Endothelial cell of umbilical vein (primary cell): Measurements from ENCODE around the gene MCHR1. TPM values are rescaled to one million over a fixed set of nuclear protein-coding genes. Genes with fewer than 3 reads are reported as not detected.

Experiments used
- BruUV-seq: library from RNA; stranded (reverse); fragments of 400-500 nt; replicated peaks from 2 replicates; lab custom pipeline; 2021; lab: Mats Ljungman, UMichigan
- CTCF ChIA-PET: fragments of 300-600, 350-600 bp; sonication (Branson Sonifier 250); formaldehyde crosslinking; loops from one replicate; lab custom pipeline; 2021; ENCODE audit warnings: antibody characterized with exemption, inconsistent platforms; lab: Charles Lee
- POLR2A ChIA-PET: fragments of 300-600, 350-600 bp; sonication (Branson Sonifier 250); formaldehyde crosslinking; loops from one replicate; lab custom pipeline; 2021; ENCODE audit warnings: antibody characterized with exemption, inconsistent platforms; lab: Charles Lee
- DNase-seq: peaks from one replicate; pipeline ENCODE4 v3.0.0-alpha.2; 2011; ENCODE audit warnings: low read depth, low spot score
- FAIRE-seq: peaks from 2 replicates; lab custom pipeline; 2011; peaks lifted over from hg19 to GRCh38; lab: Jason Lieb, UNC
- H2AFZ ChIP-seq: 2 replicates; pipeline ENCODE4 v1.6.0; 2012; ENCODE audit warnings: low read depth, low read length, control low read depth, inconsistent platforms
- H3K27ac ChIP-seq: 2 replicates; pipeline ENCODE4 v1.5.1; 2011; ENCODE audit warnings: low read depth, mild to moderate bottlenecking, control low read depth, low read length, moderate library complexity; ENCODE audit not compliant: insufficient read depth
- H3K27me3 ChIP-seq, 2 experiments: 2 replicates each; pipeline versions ENCODE4 v1.6.0 to v1.6.1; 2011; ENCODE audit warnings: low read length in 2 of 2, mixed read lengths in 1 of 2; ENCODE audit not compliant: control insufficient read depth in 2 of 2, insufficient read depth in 2 of 2
- H3K36me3 ChIP-seq, 2 experiments: 2 replicates in 1 of 2; 3 replicates in 1 of 2; pipeline ENCODE4 v1.5.1; 2011; ENCODE audit warnings: low read length in 2 of 2, mild to moderate bottlenecking in 1 of 2, moderate library complexity in 1 of 2; ENCODE audit not compliant: control insufficient read depth in 2 of 2, insufficient read depth in 2 of 2; ENCODE audit errors: extremely low read depth in 1 of 2
- H3K4me1 ChIP-seq: 3 replicates; pipeline ENCODE4 v1.5.1; 2011; ENCODE audit warnings: mild to moderate bottlenecking, low read length; ENCODE audit not compliant: control insufficient read depth, insufficient read depth; ENCODE audit errors: extremely low read depth
- H3K4me2 ChIP-seq: 2 replicates; pipeline ENCODE4 v1.6.1; 2011; ENCODE audit warnings: low read length, control low read depth, mixed read lengths; ENCODE audit not compliant: insufficient read depth
- H3K4me3 ChIP-seq, 3 experiments: fragments of 200-600 bp in 1 of 3; sonication (generic), shearing (Covaris generic) in 1 of 3; replicated peaks in 1 of 3; 2 replicates each; pipeline ENCODE4 v1.5.1; 2011 to 2016; ENCODE audit warnings: control low read depth in 3 of 3, low read length in 3 of 3, mild to moderate bottlenecking in 2 of 3, inconsistent platforms in 1 of 3, low read depth in 1 of 3, moderate library complexity in 1 of 3; ENCODE audit not compliant: insufficient read depth in 1 of 3
- H3K79me2 ChIP-seq: 2 replicates; pipeline ENCODE4 v1.6.0; 2012; ENCODE audit warnings: low read length, inconsistent platforms; ENCODE audit not compliant: control insufficient read depth, insufficient read depth
- H3K9ac ChIP-seq: replicated peaks from 2 replicates; pipeline ENCODE3; 2011; ENCODE audit warnings: low read length, control low read depth; ENCODE audit not compliant: insufficient read depth; ENCODE audit errors: extremely low read depth
- H3K9me1 ChIP-seq: replicated peaks from 3 replicates; pipeline ENCODE4 v1.6.0; 2011; ENCODE audit warnings: mild to moderate bottlenecking, low read length; ENCODE audit not compliant: control insufficient read depth, insufficient read depth; ENCODE audit errors: extremely low read depth
- H3K9me3 ChIP-seq: replicated peaks from 2 replicates; pipeline ENCODE4 v1.5.1; 2012; ENCODE audit warnings: low read length, inconsistent platforms; ENCODE audit not compliant: control insufficient read depth, insufficient read depth
- H4K20me1 ChIP-seq: replicated peaks from 2 replicates; pipeline ENCODE3; 2011; ENCODE audit warnings: mild to moderate bottlenecking, low read length; ENCODE audit not compliant: control insufficient read depth, insufficient read depth; ENCODE audit errors: extremely low read depth
- CTCF ChIP-seq, 2 donors: IDR thresholded peaks; 1 replicate in 1 of 2; 2 replicates in 1 of 2; pipeline ENCODE4 v1.5.1; 2011; ENCODE audit warnings: low read length in 2 of 2, mild to moderate bottlenecking in 2 of 2, moderate library complexity in 2 of 2, control low read depth in 1 of 2, inconsistent platforms in 1 of 2, low read depth in 1 of 2; ENCODE audit not compliant: insufficient read depth in 1 of 2; ENCODE audit errors: extremely low read depth in 1 of 2
- FOS ChIP-seq: IDR thresholded peaks from 2 replicates; pipeline ENCODE4 v1.6.1; 2011; ENCODE audit warnings: mild to moderate bottlenecking, low read length, moderate library complexity, borderline replicate concordance; ENCODE audit not compliant: insufficient read depth
- GATA2 ChIP-seq: IDR thresholded peaks from 2 replicates; pipeline ENCODE4 v1.7.0; 2011; ENCODE audit warnings: low read depth, mild to moderate bottlenecking, moderate library complexity, mixed read lengths, low read length; ENCODE audit not compliant: insufficient read length, insufficient read depth
- JUN ChIP-seq: IDR thresholded peaks from 2 replicates; pipeline ENCODE4 v1.6.1; 2011; ENCODE audit warnings: borderline replicate concordance, low read depth; ENCODE audit not compliant: insufficient read length, insufficient read depth
- MYC ChIP-seq: IDR thresholded peaks from one replicate; pipeline ENCODE4 v1.6.1; 2011; ENCODE audit warnings: mild to moderate bottlenecking, low read depth, low read length
- POLR2A ChIP-seq: IDR thresholded peaks from 2 replicates; pipeline ENCODE4 v1.6.1; 2012; ENCODE audit warnings: low read depth, mild to moderate bottlenecking, control low read depth, low read length
- POLR2AphosphoS5 ChIP-seq: IDR thresholded peaks from 2 replicates; pipeline ENCODE4 v1.6.1; 2012; ENCODE audit warnings: low read depth, mild to moderate bottlenecking, control low read depth, low read length, moderate library complexity; ENCODE audit not compliant: insufficient read depth
- dilution Hi-C: fragments of 300-500 bp; cut with MboI; formaldehyde crosslinking; loops from one replicate; pipeline ENCODE4 v1.15.0; 2019; ENCODE audit warnings: low sequenced_read_pairs; ENCODE audit not compliant: extremely low pct_ligation_motif_present
- intact Hi-C: fragments of 100-400 bp; cut with micrococcal nuclease; formaldehyde crosslinking; loops from one replicate; pipeline ENCODE4 v1.10.0; 2022
- polyA plus RNA-seq, 4 experiments: library from polyadenylated mRNA; depleted of rRNA in 3 of 4; stranded (reverse) in 3 of 4; unstranded in 1 of 4; fragments of >200 nt; gene quantifications; 2 replicates each; pipeline versions ENCODE4 v1.2.1 to v1.2.3, GENCODE V29; 2011 to 2012; ENCODE audit warnings: missing spikeins in 1 of 4
- total RNA-seq: library from RNA; stranded (reverse); gene quantifications from 2 replicates; pipeline ENCODE4 v1.2.3, GENCODE V29; 2021

Gene MCHR1
- total and polyA plus RNA-seq, 2 donors (not counting 3 experiments of a cell fraction or from before 2014, with no cell fraction given): not detected

- intact Hi-C loops (no loop called here), dilution Hi-C loops (no loop called here)
- Histone ChIP-seq H3K4me1 (no peaks in the 10 kb centered on the region), H3K27ac (no peak overlapping the region), H3K79me2 (no peaks in the 10 kb centered on the region), H3K9ac (no peak overlapping the region), H2AFZ (no peak overlapping the region), H3K4me3 (no peak overlapping the region), H4K20me1 (no peaks in the 10 kb centered on the region), H3K9me1 (no peaks in the 10 kb centered on the region), H3K27me3 (peaks cover 3 to 4% of the 10 kb centered on the region in 2 experiments), H3K4me2 (no peak overlapping the region), H3K9me3 (no peaks in the 10 kb centered on the region), H3K36me3 (no peaks in the 10 kb centered on the region)
- CTCF ChIA-PET: no interaction called here
- FAIRE-seq (no peak), DNase-seq (no peak)
- no TSS peak for BruUV-seq
- POLR2A ChIA-PET: no interaction called here
- TF ChIP-seq POLR2A (no peak), GATA2 (no peak), JUN (no peak), FOS (no peak)
Observed at GRCh38 chr22:40723396-40723933, 44.2 kb downstream of the MCHR1 start.

- no peak overlapping the region for H3K27ac ChIP-seq
- POLR2A ChIA-PET: interaction anchor here (0.7 kb wide), 1 partner anchor 9 kb away, joined by 8 read pairs; no protein-coding TSS in a partner anchor
- H3K4me2 ChIP-seq: no peak overlapping the region
- dilution Hi-C loops: no loop called here
- no peaks in the 10 kb centered on the region for H3K36me3 ChIP-seq
- intact Hi-C loops: no loop called here
- no peaks in the 10 kb centered on the region for H3K79me2 ChIP-seq
- BruUV-seq: no TSS peak
- H3K9me1 ChIP-seq: no peaks in the 10 kb centered on the region
- H3K4me1 ChIP-seq: no peaks in the 10 kb centered on the region
- H3K27me3 ChIP-seq: no peaks in the 10 kb centered on the region
- no peaks in the 10 kb centered on the region for H3K9me3 ChIP-seq
- CTCF ChIA-PET: interaction anchor here (0.6 to 1.4 kb wide), 3 partner anchors 11 to 34 kb away, joined by 3 to 7 read pairs (median 3); no protein-coding TSS in a partner anchor
- DNase-seq (no peak), FAIRE-seq (no peak)
- no peak overlapping the region for H3K9ac ChIP-seq
- H4K20me1 ChIP-seq: no peaks in the 10 kb centered on the region
- TF ChIP-seq CTCF (IDR thresholded peaks at IDR 0.05; ENCODE audit: extremely low read depth in 1 of 2, insufficient read depth in 1 of 2, low read depth in 1 of 2, low read length in 2 of 2) (no peak), POLR2A (no peak), POLR2AphosphoS5 (no peak), JUN (no peak), GATA2 (no peak), MYC (no peak)
- no peak overlapping the region for H2AFZ ChIP-seq
- H3K4me3 ChIP-seq: no peak overlapping the region
Observed at GRCh38 chr22:40726514-40726913, 47.2 kb downstream of the MCHR1 start.
